Thymus (tissue), 11 donors: ENCODE measurements around the gene MOV10L1. TPM values are rescaled to one million over a fixed set of nuclear protein-coding genes. Genes with fewer than 3 reads are reported as not detected.
"Not testable (repeated sequence)": the region's sequence is repeated elsewhere in the genome, so short reads cannot be mapped to it uniquely, and the experiment has no call there.

Source experiments
- DNase-seq, 9 donors: peaks; one replicate each; pipeline ENCODE4 v3.0.0-alpha.2; 2013; ENCODE audit warnings: low spot score in 9 of 9, low read depth in 6 of 9, missing footprints in 1 of 9
- H3K27ac ChIP-seq, 2 donors: one replicate each; pipeline ENCODE4 v1.5.1; 2013; ENCODE audit warnings: control low read depth in 1 of 2, low read depth in 1 of 2, low read length in 1 of 2, mild to moderate bottlenecking in 1 of 2, moderate library complexity in 1 of 2
- H3K27me3 ChIP-seq, 2 donors: one replicate each; pipeline ENCODE4 v1.5.1; 2013; ENCODE audit warnings: low read length in 1 of 2; ENCODE audit not compliant: control insufficient read depth in 2 of 2, insufficient read depth in 1 of 2
- H3K36me3 ChIP-seq, 2 donors: one replicate each; pipeline ENCODE4 v1.5.1; 2013; ENCODE audit warnings: low read length in 1 of 2, mild to moderate bottlenecking in 1 of 2, moderate library complexity in 1 of 2; ENCODE audit not compliant: control insufficient read depth in 2 of 2, insufficient read depth in 2 of 2
- H3K4me1 ChIP-seq, 2 donors: one replicate each; pipeline ENCODE4 v1.5.1; 2013; ENCODE audit warnings: low read length in 2 of 2; ENCODE audit not compliant: control insufficient read depth in 2 of 2, insufficient read depth in 2 of 2
- H3K4me3 ChIP-seq, 2 donors: one replicate each; pipeline ENCODE4 v1.5.1; 2013; ENCODE audit warnings: low read length in 2 of 2, control low read depth in 1 of 2, mild to moderate bottlenecking in 1 of 2
- H3K9me3 ChIP-seq, 2 donors: one replicate each; pipeline ENCODE4 v1.5.1; 2013; ENCODE audit warnings: low read length in 1 of 2, mild to moderate bottlenecking in 1 of 2; ENCODE audit not compliant: control insufficient read depth in 2 of 2, insufficient read depth in 1 of 2
- WGBS: extraction: QIAGEN DNeasy Blood & Tissue Kit; methylation state at CpG from one replicate; pipeline ENCODE4 v1.1.7; 2013; 5-methylcytosine and 5-hydroxymethylcytosine counted together
- polyA plus RNA-seq: library from polyadenylated mRNA; stranded (reverse); fragments of 200-250 nt; gene quantifications from one replicate; pipeline ENCODE4 v1.2.3, GENCODE V29; 2013
- total RNA-seq: library from RNA; stranded (reverse); fragments of 120-200 nt; gene quantifications from one replicate; pipeline ENCODE4 v1.2.4, GENCODE V29; 2013
- donor health status: healthy.

MOV10L1 gene
- total and polyA plus RNA-seq, 2 donors = 0.14 to 0.32 TPM

GRCh38 chr22:50121202-50121740 is 31.5 kb downstream of the MOV10L1 start:
- H3K36me3 ChIP-seq = no peaks in the 10 kb centered on the region
- peaks cover 0 to 17% of the 10 kb centered on the region in 2 donors for H3K9me3 ChIP-seq
- no peak overlapping the region for H3K4me3 ChIP-seq
- H3K27ac ChIP-seq = no peak overlapping the region
- WGBS = 87% methylated on average over 11 of the region's 11 CpGs
- no peaks in the 10 kb centered on the region for H3K4me1 ChIP-seq
- peaks cover 0 to 2% of the 10 kb centered on the region in 2 donors for H3K27me3 ChIP-seq
- DNase-seq = no peak

GRCh38 chr22:50123119-50123518 is 33.3 kb downstream of the MOV10L1 start:
- 85% methylated on average over 4 of the region's 4 CpGs for WGBS
- peaks cover 0 to 17% of the 10 kb centered on the region in 2 donors for H3K9me3 ChIP-seq

GRCh38 chr22:50125029-50125428 is 35.2 kb downstream of the MOV10L1 start:
- H3K4me1 ChIP-seq = no peaks in the 10 kb centered on the region
- no peak for DNase-seq

More at GRCh38 chr22:50123119-50123518, 33.3 kb downstream of the MOV10L1 start:
- Histone ChIP-seq H3K4me3 (no peak overlapping the region), H3K36me3 (no peaks in the 10 kb centered on the region), H3K4me1 (no peaks in the 10 kb centered on the region), H3K27me3 (peaks cover 0 to 2% of the 10 kb centered on the region in 2 donors), H3K27ac (no peak overlapping the region)
- DNase-seq = no peak

GRCh38 chr22:50129121-50129736 is 39.4 kb downstream of the MOV10L1 start:
- Histone ChIP-seq H3K27me3 (no peaks in the 10 kb centered on the region), H3K36me3 (no peaks in the 10 kb centered on the region), H3K4me1 (no peaks in the 10 kb centered on the region), H3K4me3 (no peak overlapping the region), H3K27ac (no peak overlapping the region), H3K9me3 (peaks cover 0 to 9% of the 10 kb centered on the region in 2 donors)
- no peak for DNase-seq
- 93% methylated on average over 10 of the region's 10 CpGs for WGBS

More at GRCh38 chr22:50125029-50125428, 35.2 kb downstream of the MOV10L1 start:
- H3K4me3 ChIP-seq = no peak overlapping the region
- 93% methylated on average over 9 of the region's 9 CpGs for WGBS
- no peak overlapping the region for H3K27ac ChIP-seq
- no peaks in the 10 kb centered on the region for H3K36me3 ChIP-seq
- no peaks in the 10 kb centered on the region for H3K27me3 ChIP-seq
- peaks cover 0 to 17% of the 10 kb centered on the region in 2 donors for H3K9me3 ChIP-seq

- Histone ChIP-seq H3K36me3 (no peaks in the 10 kb centered on the region), H3K4me1 (no peaks in the 10 kb centered on the region), H3K27ac (no peak overlapping the region), H3K9me3 (no peaks in the 10 kb centered on the region), H3K27me3 (no peaks in the 10 kb centered on the region), H3K4me3 (no peak overlapping the region)
- DNase-seq = no peak
- 83% methylated on average over 4 of the region's 4 CpGs for WGBS
These were observed 42.1 kb downstream of the MOV10L1 start for GRCh38 chr22:50131894-50132293.

GRCh38 chr22:50134481-50134880 is 44.7 kb downstream of the MOV10L1 start:
- no peak overlapping the region for H3K27ac ChIP-seq
- WGBS = 92% methylated on average over 10 of the region's 10 CpGs
- no peak overlapping the region for H3K4me3 ChIP-seq
- H3K27me3 ChIP-seq = no peaks in the 10 kb centered on the region
- no peaks in the 10 kb centered on the region for H3K9me3 ChIP-seq
- H3K36me3 ChIP-seq = no peaks in the 10 kb centered on the region
- no peaks in the 10 kb centered on the region for H3K4me1 ChIP-seq
- DNase-seq = no peak

- Histone ChIP-seq H3K36me3 (no peaks in the 10 kb centered on the region), H3K4me1 (peaks cover 4 to 8% of the 10 kb centered on the region in 2 donors)
- 93% methylated on average over 5 of the region's 5 CpGs for WGBS
These were observed 46.8 kb downstream of the MOV10L1 start for GRCh38 chr22:50136581-50137015.

GRCh38 chr22:50137277-50137676 is 47.5 kb downstream of the MOV10L1 start:
- not testable (repeated sequence) for H3K4me1 ChIP-seq, DNase-seq, H3K4me3 ChIP-seq, H3K36me3 ChIP-seq, H3K27me3 ChIP-seq, H3K27ac ChIP-seq, H3K9me3 ChIP-seq
- over 99% methylated on average over 9 of the region's 9 CpGs for WGBS

More at GRCh38 chr22:50136581-50137015, 46.8 kb downstream of the MOV10L1 start:
- no peak overlapping the region for H3K4me3 ChIP-seq
- no peak overlapping the region for H3K27ac ChIP-seq
- DNase-seq = no peak
- no peaks in the 10 kb centered on the region for H3K27me3 ChIP-seq
- H3K9me3 ChIP-seq = no peaks in the 10 kb centered on the region

- Histone ChIP-seq H3K27me3 (no peaks in the 10 kb centered on the region), H3K4me1 (peaks cover 4 to 8% of the 10 kb centered on the region in 2 donors), H3K36me3 (no peaks in the 10 kb centered on the region), H3K4me3 (no peak overlapping the region), H3K27ac (no peak overlapping the region), H3K9me3 (no peaks in the 10 kb centered on the region)
- no peak for DNase-seq
- 95% methylated on average over 4 of the region's 4 CpGs for WGBS
These were observed 48.2 kb downstream of the MOV10L1 start for GRCh38 chr22:50138041-50138440.
